Right lung (tissue), 5 donors: ENCODE measurements around the gene SPNS1. TPM values are rescaled to one million over a fixed set of nuclear protein-coding genes. Genes with fewer than 3 reads are reported as not detected.
"Not testable (repeated sequence)": the region's sequence is repeated elsewhere in the genome, so short reads cannot be mapped to it uniquely, and the experiment has no call there.

ENCODE experiments used
- DNase-seq, 2 donors: peaks; one replicate each; pipeline ENCODE4 v3.0.0-alpha.2; 2013
- polyA plus RNA-seq, 5 donors: library from polyadenylated mRNA; unstranded; fragments of 120-200 nt; gene quantifications; one replicate each; pipeline versions ENCODE4 v1.2.1 to v1.2.3, GENCODE V29; 2013; ENCODE audit warnings: inconsistent platforms in 1 of 5, low replicate concordance in 1 of 5; ENCODE audit not compliant: insufficient read length in 5 of 5, insufficient read depth in 1 of 5

SPNS1 gene
- polyA plus RNA-seq, 5 donors = 21.9 to 43.3 (median 30.5) TPM

DNA sequence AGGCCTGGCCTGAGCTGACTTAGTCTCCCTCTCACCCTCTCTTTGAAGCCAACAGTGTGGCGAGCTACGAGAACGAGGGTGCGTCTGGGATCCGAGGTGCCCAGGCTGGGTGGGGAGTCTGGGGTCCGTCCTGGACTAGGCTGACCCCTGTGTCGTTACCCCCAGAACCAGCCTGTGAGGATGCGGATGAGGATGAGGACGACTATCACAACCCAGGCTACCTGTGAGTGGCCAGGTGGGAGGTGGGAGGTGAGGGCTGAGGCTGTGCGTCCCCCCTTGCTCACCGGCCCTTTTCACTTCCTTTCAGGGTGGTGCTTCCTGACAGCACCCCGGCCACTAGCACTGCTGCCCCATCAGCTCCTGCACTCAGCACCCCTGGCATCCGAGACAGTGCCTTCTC lies 11.9 kb downstream of the SPNS1 start:
- no peak for DNase-seq

DNA sequence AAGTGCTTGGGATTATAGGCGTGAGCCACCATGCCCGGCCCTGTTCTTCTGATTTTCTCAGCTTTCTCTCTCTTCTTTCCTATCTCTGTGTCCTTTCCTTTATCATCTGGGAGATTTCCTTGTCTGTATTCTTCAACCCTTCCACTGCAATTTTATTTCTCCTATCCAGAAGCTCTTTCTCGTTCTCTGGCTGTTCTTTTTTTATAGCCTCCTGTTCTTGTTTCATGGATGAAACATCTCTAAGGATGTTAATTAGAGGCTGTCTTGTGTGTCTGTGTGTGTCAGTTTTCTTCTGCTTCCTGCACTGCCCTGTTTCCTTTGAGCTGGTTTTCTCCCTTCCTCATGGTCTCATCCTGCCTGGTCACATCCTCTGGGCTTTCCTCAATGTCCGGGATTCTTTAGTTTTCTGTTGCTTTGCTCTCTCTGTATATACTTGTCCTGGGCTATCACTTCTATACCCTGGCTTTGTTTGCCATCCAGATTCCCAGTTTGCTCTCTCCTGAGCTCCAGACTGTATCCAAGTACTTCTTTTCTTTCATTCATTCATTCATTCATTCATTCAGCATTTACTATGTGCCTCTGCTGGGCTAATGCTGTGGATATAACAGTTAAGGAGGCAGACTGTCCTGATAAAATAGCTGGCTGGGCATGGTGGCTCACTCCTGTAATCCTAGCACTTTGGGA lies 12.7 kb downstream of the SPNS1 start:
- no peak for DNase-seq

- no peak for DNase-seq
Observed at GRCh38 chr16:28989363-28989762, 14.8 kb downstream of the SPNS1 start.

DNA sequence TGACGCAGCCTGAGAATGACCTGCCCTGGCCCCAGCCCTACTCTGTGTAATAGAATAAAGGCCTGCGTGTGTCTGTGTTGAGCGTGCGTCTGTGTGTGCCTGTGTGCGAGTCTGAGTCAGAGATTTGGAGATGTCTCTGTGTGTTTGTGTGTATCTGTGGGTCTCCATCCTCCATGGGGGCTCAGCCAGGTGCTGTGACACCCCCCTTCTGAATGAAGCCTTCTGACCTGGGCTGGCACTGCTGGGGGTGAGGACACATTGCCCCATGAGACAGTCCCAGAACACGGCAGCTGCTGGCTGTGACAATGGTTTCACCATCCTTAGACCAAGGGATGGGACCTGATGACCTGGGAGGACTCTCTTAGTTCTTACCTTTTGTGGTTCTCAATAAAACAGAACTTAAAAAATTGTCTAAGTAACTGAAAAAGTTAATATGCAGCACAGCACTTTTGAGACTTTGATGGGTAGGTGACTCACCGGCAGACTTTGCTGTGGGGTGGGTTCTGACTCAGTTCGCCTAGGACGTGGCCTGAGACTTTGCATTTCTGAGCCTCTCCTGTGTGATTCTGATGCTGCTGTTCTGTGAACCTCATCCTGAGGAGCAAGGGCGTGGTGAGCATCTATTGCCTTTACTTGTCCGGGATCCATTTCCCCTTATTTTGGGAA lies 15.9 kb downstream of the SPNS1 start:
- no peak for DNase-seq

DNA sequence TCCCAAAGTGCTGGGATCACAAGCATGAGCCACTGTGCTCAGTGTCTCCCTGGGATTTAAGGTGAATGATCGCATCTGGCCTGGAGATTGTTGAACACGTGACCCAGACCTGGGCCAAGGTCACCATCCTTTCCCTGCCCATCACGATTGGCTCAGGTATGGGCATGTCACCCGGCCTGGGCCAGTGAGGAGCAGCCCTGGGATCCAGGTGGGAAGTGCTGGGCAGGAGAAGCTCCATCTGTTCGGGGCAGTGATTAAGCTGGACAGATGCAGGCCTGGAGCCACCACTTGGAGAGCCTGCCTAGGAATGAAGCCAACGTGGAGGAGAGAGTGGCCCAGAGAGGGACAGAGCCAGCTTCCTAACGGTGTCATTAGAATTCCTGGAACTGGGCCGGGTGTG lies 17.1 kb downstream of the SPNS1 start:
- no peak for DNase-seq

- DNase-seq = no peak
Observed at GRCh38 chr16:28992496-28992895, 17.9 kb downstream of the SPNS1 start.

GRCh38 chr16:28998837-28999236 lies 24.3 kb downstream of the SPNS1 start:
- no peak for DNase-seq

- DNase-seq = no peak
Observed at GRCh38 chr16:28999577-28999976, 25.0 kb downstream of the SPNS1 start.

DNA sequence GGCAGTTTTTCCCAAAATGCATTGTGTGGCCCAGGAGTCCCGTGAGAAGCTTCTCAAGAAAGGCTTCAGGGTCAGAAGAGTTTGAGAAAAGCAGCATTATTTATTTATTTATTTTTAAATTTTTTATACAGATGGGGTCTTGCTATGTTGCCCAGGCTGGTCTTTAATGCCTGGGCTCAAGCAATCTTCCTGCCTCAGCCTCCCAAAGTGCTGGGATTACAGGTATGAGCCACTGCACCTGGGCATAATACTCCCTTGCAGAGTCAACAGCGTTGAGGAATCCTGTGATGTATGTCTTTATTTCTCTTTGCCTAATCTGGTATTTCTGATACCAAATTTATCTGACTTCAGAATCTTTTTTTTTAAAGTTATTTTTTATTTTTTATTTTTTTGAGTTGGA lies 25.4 kb downstream of the SPNS1 start:
- no peak for DNase-seq

DNA sequence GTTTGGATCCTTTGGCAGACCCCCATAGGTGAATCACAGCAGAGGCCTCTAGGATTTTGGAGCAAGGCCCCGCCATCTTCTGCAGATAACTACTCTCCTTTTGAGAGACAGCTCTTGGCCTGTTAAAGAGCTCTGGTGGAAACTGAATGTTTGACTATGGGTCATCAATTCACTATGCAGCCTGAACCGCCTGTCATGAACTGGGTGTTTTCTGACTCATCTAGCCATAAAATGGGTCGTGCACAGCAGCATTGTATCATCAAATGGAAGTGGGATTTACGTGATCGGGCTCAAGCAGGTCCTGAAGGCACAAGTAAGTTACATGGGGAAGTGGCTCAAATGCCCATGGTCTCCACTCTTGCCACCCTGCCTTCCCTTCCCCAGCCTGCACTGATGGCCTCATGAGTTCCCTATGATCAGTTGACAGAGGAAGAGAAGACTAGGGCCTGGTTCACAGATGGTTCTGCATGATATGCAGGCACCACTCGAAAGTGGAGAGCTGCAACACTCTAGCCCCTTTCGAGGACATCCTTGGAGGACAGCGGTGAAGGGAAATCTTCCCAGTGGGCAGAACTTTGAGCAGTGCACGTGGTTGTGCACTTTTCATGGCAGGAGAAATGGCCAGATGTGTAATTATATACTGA lies 30.0 kb downstream of the SPNS1 start:
- DNase-seq = not testable (repeated sequence)

GRCh38 chr16:29007730-29008593 lies 33.4 kb downstream of the SPNS1 start:
- no peak for DNase-seq

- DNase-seq = no peak
Observed at GRCh38 chr16:29009050-29009837, 34.7 kb downstream of the SPNS1 start.

GRCh38 chr16:29009838-29010166 lies 35.2 kb downstream of the SPNS1 start:
- DNase-seq = no peak

DNA sequence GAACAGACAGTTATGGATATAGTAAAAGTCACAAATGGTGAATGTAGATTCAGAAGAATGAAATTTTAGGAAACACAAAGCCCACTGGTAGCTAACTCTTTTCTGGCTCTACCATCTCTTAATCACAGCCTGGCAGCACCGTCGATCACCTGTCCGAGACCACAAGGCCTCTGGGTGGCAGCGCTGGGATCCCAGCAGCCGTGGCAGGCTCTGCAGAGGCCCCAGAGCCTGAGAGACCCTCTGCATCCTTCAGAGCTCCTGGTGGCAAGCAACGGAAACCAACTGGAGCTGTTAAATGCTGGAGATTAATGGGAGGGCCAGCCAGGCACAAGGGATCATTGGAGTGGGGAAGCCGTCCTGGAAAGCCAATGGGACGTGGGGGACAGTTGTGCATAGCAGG lies 36.5 kb downstream of the SPNS1 start:
- DNase-seq = no peak

- DNase-seq = no peak
Observed at GRCh38 chr16:29011851-29012250, 37.3 kb downstream of the SPNS1 start.

DNA sequence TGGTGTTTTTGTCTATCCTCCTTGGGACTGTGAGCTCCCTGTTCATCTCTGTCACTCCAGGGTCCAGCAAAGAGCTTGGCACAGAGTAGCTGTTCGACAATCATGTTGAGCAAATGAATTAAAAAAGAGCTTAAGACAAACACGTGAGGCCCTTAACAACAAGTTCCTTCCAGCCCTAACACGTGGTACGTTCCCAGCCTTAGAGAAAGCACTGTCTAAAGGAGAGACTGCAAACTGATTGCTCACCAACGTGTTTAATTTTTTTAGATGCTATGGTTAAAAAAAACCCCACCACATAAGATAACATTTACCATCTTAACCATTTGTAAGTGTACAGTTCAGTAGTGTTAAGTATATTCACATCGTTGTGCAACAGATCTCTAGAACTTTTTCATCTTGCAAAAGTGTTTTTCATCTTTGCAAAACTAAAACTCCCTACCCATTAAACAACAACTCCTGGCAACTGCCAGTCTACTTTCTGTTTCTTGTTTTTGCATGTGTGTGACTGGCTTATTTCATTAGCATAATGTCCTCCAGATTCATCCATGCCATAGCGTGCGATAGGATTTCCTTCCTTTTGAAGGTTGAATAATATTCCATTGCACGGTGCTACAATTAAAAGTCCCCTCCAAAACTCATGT lies 38.5 kb downstream of the SPNS1 start:
- DNase-seq = no peak

- DNase-seq = no peak
Observed at GRCh38 chr16:29014561-29015069, 40.0 kb downstream of the SPNS1 start.

DNA sequence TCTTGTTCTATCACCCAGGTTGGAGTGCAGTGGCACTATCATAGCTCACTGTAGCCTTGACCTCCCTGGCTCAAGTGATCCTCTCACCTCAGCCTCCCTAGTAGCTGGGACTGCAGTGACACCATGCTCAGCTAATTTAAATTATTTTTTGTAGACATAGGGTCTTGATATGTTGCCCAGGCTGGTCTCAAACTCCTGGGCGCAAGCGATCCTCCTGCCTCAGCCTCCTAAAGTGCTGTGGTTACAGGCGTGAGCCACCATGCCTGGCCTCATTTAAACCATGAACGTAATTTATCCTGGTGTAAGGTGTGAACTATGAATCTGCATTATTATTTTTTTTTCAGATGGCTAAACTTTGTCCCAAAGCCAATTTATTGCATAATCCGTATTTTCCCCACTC lies 47.6 kb downstream of the SPNS1 start:
- DNase-seq = no peak

GRCh38 chr16:29023279-29024277 lies 49.0 kb downstream of the SPNS1 start:
- DNase-seq = no peak

DNA sequence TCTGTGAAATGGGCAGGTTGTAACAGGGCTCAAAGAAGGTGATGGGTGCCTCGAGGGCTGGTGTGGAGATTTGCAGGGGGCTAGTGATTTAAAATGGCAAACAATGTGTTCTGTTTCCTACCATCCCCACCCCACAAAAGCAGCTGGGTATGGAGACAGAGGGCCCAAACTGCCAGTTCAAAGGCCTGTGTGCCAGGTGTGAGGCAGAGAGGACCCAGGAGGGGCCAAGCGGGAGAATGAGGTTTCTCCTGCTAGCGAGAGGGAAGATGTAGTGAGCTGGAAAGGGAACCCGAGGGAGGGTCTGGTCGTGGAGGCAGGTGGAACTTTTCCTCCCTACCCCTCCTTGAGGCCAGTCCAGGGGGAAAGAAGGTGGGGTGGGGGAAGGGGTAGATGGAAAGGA lies 49.7 kb downstream of the SPNS1 start:
- no peak for DNase-seq
